HG02852 (cell line): Measurements from ENCODE around the gene SRP72.
"Not testable (repeated sequence)": the region's sequence is repeated elsewhere in the genome, so short reads cannot be mapped to it uniquely, and the experiment has no call there.

Experiments
- ATAC-seq: cut with Tn5 transposase; IDR thresholded peaks from one replicate; pipeline ENCODE4 v1.9.1; 2021; ENCODE audit warnings: mild to moderate bottlenecking, moderate library complexity; ENCODE audit not compliant: unreplicated experiment

Gene SRP72

GRCh38 chr4:56467284-56468096 lies at the start of gene SRP72:
Gene SRP72, plus strand, starts transcription at chr4:56467617. Its CDS starts 19 bp downstream, at chr4:56467636.
- ATAC-seq, result peak; percentile 93

- ATAC-seq, result no peak
Measured at GRCh38 chr4:56424176-56424575, 43.2 kb upstream of the SRP72 start.

GRCh38 chr4:56424697-56425514 lies 42.5 kb upstream of the SRP72 start:
- no peak for ATAC-seq

- no peak for ATAC-seq
Measured at GRCh38 chr4:56425518-56425917, 41.9 kb upstream of the SRP72 start.

- ATAC-seq, result peak; percentile 92
Measured at GRCh38 chr4:56426273-56426672, 41.1 kb upstream of the SRP72 start.

GRCh38 chr4:56427179-56427578 lies 40.2 kb upstream of the SRP72 start:
- no peak for ATAC-seq

GRCh38 chr4:56430203-56430602 lies 37.2 kb upstream of the SRP72 start:
- no peak for ATAC-seq

- no peak for ATAC-seq
Measured at GRCh38 chr4:56433280-56433679, 34.1 kb upstream of the SRP72 start.

- peak; percentile 17 for ATAC-seq
Measured at GRCh38 chr4:56434599-56435139, 32.7 kb upstream of the SRP72 start.

- peak; percentile 71 for ATAC-seq
Measured at GRCh38 chr4:56435140-56435926, 32.1 kb upstream of the SRP72 start, which contains the start of gene PPAT. Gene PPAT, minus strand, starts transcription at chr4:56435615. Its CDS starts 138 bp downstream, at chr4:56435477.

GRCh38 chr4:56438766-56439165 lies 28.7 kb upstream of the SRP72 start:
- ATAC-seq, result no peak

GRCh38 chr4:56440983-56441382 lies 26.4 kb upstream of the SRP72 start:
- ATAC-seq, result no peak

- no peak for ATAC-seq
Measured at GRCh38 chr4:56444719-56445118, 22.7 kb upstream of the SRP72 start.

- no peak for ATAC-seq
Measured at GRCh38 chr4:56445699-56446098, 21.7 kb upstream of the SRP72 start.

GRCh38 chr4:56448301-56448700 lies 19.1 kb upstream of the SRP72 start:
- ATAC-seq, result no peak

GRCh38 chr4:56449475-56449874 lies 17.9 kb upstream of the SRP72 start:
- ATAC-seq, result not testable (repeated sequence)

GRCh38 chr4:56450342-56450741 lies 17.1 kb upstream of the SRP72 start:
- ATAC-seq, result peak; percentile 52

- no peak for ATAC-seq
Measured at GRCh38 chr4:56460085-56460484, 7.3 kb upstream of the SRP72 start.

- no peak for ATAC-seq
Measured at GRCh38 chr4:56462157-56462556, 5.3 kb upstream of the SRP72 start.

GRCh38 chr4:56463711-56464110 lies 3.7 kb upstream of the SRP72 start:
- ATAC-seq, result no peak

- ATAC-seq, result no peak
Measured at GRCh38 chr4:56464581-56464980, 2.8 kb upstream of the SRP72 start.
